Activated T-helper 1 cell treated with Interleukin-2 at 50 U/mL for 16 hours (primary cell): ENCODE data around the gene ARFIP2.
"Not testable (repeated sequence)": the region's sequence is repeated elsewhere in the genome, so short reads cannot be mapped to it uniquely, and the experiment has no call there.

Experiments
- DNase-seq: peaks from one replicate; pipeline ENCODE4 v3.0.0-alpha.2; 2020; ENCODE audit warnings: low read depth

Gene ARFIP2

GRCh38 chr11:6481012-6481923, at the start of gene ARFIP2, which contains the start of gene TIMM10B:
ARFIP2 (minus strand) TSS chr11:6481331; CDS start chr11:6480421, 910 bp downstream.
TIMM10B (plus strand) TSS chr11:6481501; CDS start chr11:6481517, 16 bp downstream.
- DNase-seq, result peak; percentile 93

GRCh38 chr11:6530848-6531247, 49.7 kb upstream of the ARFIP2 start:
- DNase-seq, result no peak

- no peak for DNase-seq
Measured at GRCh38 chr11:6529266-6529665, 48.1 kb upstream of the ARFIP2 start.

GRCh38 chr11:6526411-6527135, 45.4 kb upstream of the ARFIP2 start:
- no peak for DNase-seq

GRCh38 chr11:6523253-6523652, 42.1 kb upstream of the ARFIP2 start:
- DNase-seq, result no peak

- not testable (repeated sequence) for DNase-seq
Measured at GRCh38 chr11:6521946-6522345, 40.8 kb upstream of the ARFIP2 start.

GRCh38 chr11:6520265-6520664, 39.1 kb upstream of the ARFIP2 start:
- no peak for DNase-seq

- DNase-seq, result no peak
Measured at GRCh38 chr11:6516865-6517264, 35.7 kb upstream of the ARFIP2 start.

GRCh38 chr11:6505577-6506240, 24.6 kb upstream of the ARFIP2 start:
- DNase-seq, result no peak

GRCh38 chr11:6504166-6504565, 23.0 kb upstream of the ARFIP2 start:
- no peak for DNase-seq

GRCh38 chr11:6502382-6502781, 21.3 kb upstream of the ARFIP2 start:
- no peak for DNase-seq

- DNase-seq, result no peak
Measured at GRCh38 chr11:6498544-6498943, 17.4 kb upstream of the ARFIP2 start.

- no peak for DNase-seq
Measured at GRCh38 chr11:6498121-6498520, 17.0 kb upstream of the ARFIP2 start.

- no peak for DNase-seq
Measured at GRCh38 chr11:6497069-6497839, 16.1 kb upstream of the ARFIP2 start, which contains the start of gene DNHD1. DNHD1 (plus strand) TSS chr11:6497280; CDS start chr11:6498216, 936 bp downstream.

- no peak for DNase-seq
Measured at GRCh38 chr11:6489306-6489705, 8.2 kb upstream of the ARFIP2 start.

GRCh38 chr11:6488821-6489220, 7.7 kb upstream of the ARFIP2 start:
- DNase-seq, result no peak

- DNase-seq, result no peak
Measured at GRCh38 chr11:6488342-6488741, 7.2 kb upstream of the ARFIP2 start.

GRCh38 chr11:6486938-6487337, 5.8 kb upstream of the ARFIP2 start:
- DNase-seq, result no peak

- DNase-seq, result no peak
Measured at GRCh38 chr11:6486256-6486655, 5.1 kb upstream of the ARFIP2 start.

- DNase-seq, result no peak
Measured at GRCh38 chr11:6485661-6486060, 4.5 kb upstream of the ARFIP2 start.

- DNase-seq, result no peak
Measured at GRCh38 chr11:6483015-6483414, 1.9 kb upstream of the ARFIP2 start.

GRCh38 chr11:6482441-6482840, 1.3 kb upstream of the ARFIP2 start:
- no peak for DNase-seq
